HEK293 (cell line): Measurements from ENCODE around the gene ZNF274.

Experiments used
- GLI2 ChIP-seq: fragments of 450-650 bp; formaldehyde crosslinking; IDR thresholded peaks from 2 replicates; pipeline ENCODE4; 2017; ENCODE audit warnings: missing biosample characterization, missing genetic modification characterization, low read depth, borderline replicate concordance
- GLI4 ChIP-seq: fragments of 450-650 bp; formaldehyde crosslinking; IDR thresholded peaks from 2 replicates; pipeline ENCODE4 v1.5.1; 2016; ENCODE audit warnings: missing biosample characterization, missing genetic modification characterization
- HOXC10 ChIP-seq: sonication (generic); formaldehyde crosslinking; IDR thresholded peaks from 2 replicates; pipeline ENCODE4 v1.8.1; 2023; ENCODE audit warnings: mild to moderate bottlenecking, missing genetic modification reagents
- HOXD13 ChIP-seq: sonication (generic); formaldehyde crosslinking; IDR thresholded peaks from 2 replicates; pipeline ENCODE4 v1.8.0; 2022; ENCODE audit warnings: missing genetic modification reagents, borderline replicate concordance
- KLF8 ChIP-seq: fragments of 450-650 bp; formaldehyde crosslinking; IDR thresholded peaks from 2 replicates; pipeline ENCODE4 v1.5.1; 2016; ENCODE audit warnings: missing biosample characterization, missing genetic modification characterization
- KLF9 ChIP-seq: fragments of 450-650 bp; formaldehyde crosslinking; IDR thresholded peaks from 2 replicates; pipeline ENCODE4 v1.5.1; 2016; ENCODE audit warnings: missing biosample characterization, missing genetic modification characterization, low read depth
- MYNN ChIP-seq: fragments of 450-650 bp; formaldehyde crosslinking; IDR thresholded peaks from 2 replicates; pipeline ENCODE4 v1.5.1; 2016; ENCODE audit warnings: missing biosample characterization, missing genetic modification characterization, borderline replicate concordance
- OVOL3 ChIP-seq: fragments of 450-650 bp; formaldehyde crosslinking; IDR thresholded peaks from 2 replicates; pipeline ENCODE4 v1.5.1; 2016; ENCODE audit warnings: missing biosample characterization, missing genetic modification characterization
- SETDB1 ChIP-seq: IDR thresholded peaks from one replicate; pipeline ENCODE4 v1.6.1; 2017; ENCODE audit warnings: mild to moderate bottlenecking, low read length, moderate library complexity, mixed read lengths; ENCODE audit not compliant: insufficient read length
- SP3 ChIP-seq: fragments of 450-650 bp; formaldehyde crosslinking; IDR thresholded peaks from 2 replicates; pipeline ENCODE4 v1.5.1; 2016; ENCODE audit warnings: missing biosample characterization, missing genetic modification characterization
- ZBTB48 ChIP-seq: fragments of 450-650 bp; formaldehyde crosslinking; IDR thresholded peaks from 2 replicates; pipeline ENCODE4 v1.5.1; 2016; ENCODE audit warnings: missing biosample characterization, missing genetic modification characterization
- ZBTB7A ChIP-seq: fragments of 450-650 bp; formaldehyde crosslinking; IDR thresholded peaks from 2 replicates; pipeline ENCODE4 v1.5.1; 2016; ENCODE audit warnings: low read depth, missing biosample characterization, missing genetic modification characterization
- ZNF223 ChIP-seq: fragments of 450-650 bp; formaldehyde crosslinking; IDR thresholded peaks from 2 replicates; pipeline ENCODE4 v1.5.1; 2016; ENCODE audit warnings: missing biosample characterization, missing genetic modification characterization
- ZNF239 ChIP-seq: fragments of 450-650 bp; formaldehyde crosslinking; IDR thresholded peaks from 2 replicates; pipeline ENCODE4 v1.5.1; 2016; ENCODE audit warnings: missing biosample characterization, missing genetic modification characterization
- ZNF292 ChIP-seq: fragments of 450-650 bp; formaldehyde crosslinking; IDR thresholded peaks from 2 replicates; pipeline ENCODE4 v1.5.1; 2016; ENCODE audit warnings: low read depth, missing biosample characterization, missing genetic modification characterization, borderline replicate concordance
- ZNF398 ChIP-seq: fragments of 450-650 bp; formaldehyde crosslinking; IDR thresholded peaks from 2 replicates; pipeline ENCODE4 v1.5.1; 2017; ENCODE audit warnings: missing biosample characterization, missing genetic modification characterization
- ZNF404 ChIP-seq: fragments of 450-650 bp; formaldehyde crosslinking; IDR thresholded peaks from 2 replicates; pipeline ENCODE4 v1.5.1; 2017; ENCODE audit warnings: missing biosample characterization, missing genetic modification characterization
- ZNF416 ChIP-seq: fragments of 450-650 bp; formaldehyde crosslinking; IDR thresholded peaks from 2 replicates; pipeline ENCODE4 v1.5.1; 2016; ENCODE audit warnings: missing biosample characterization, missing genetic modification characterization
- ZNF473 ChIP-seq: fragments of 450-650 bp; formaldehyde crosslinking; IDR thresholded peaks from 2 replicates; pipeline ENCODE4 v1.5.1; 2017; ENCODE audit warnings: missing biosample characterization, missing genetic modification characterization
- ZNF521 ChIP-seq: fragments of 450-650 bp; formaldehyde crosslinking; IDR thresholded peaks from 2 replicates; pipeline ENCODE4 v1.5.1; 2017; ENCODE audit warnings: missing biosample characterization, mild to moderate bottlenecking, missing genetic modification characterization
- ZNF558 ChIP-seq: fragments of 450-650 bp; formaldehyde crosslinking; IDR thresholded peaks from 2 replicates; pipeline ENCODE4 v1.5.1; 2016; ENCODE audit warnings: missing biosample characterization, missing genetic modification characterization
- ZNF561 ChIP-seq: fragments of 450-650 bp; IDR thresholded peaks from 2 replicates; pipeline ENCODE4 v1.5.1; 2018; ENCODE audit warnings: missing biosample characterization, missing genetic modification characterization, borderline replicate concordance
- ZNF580 ChIP-seq: fragments of 450-650 bp; formaldehyde crosslinking; IDR thresholded peaks from 2 replicates; pipeline ENCODE4 v1.5.1; 2016; ENCODE audit warnings: missing biosample characterization, missing genetic modification characterization
- ZNF623 ChIP-seq: fragments of 450-650 bp; formaldehyde crosslinking; IDR thresholded peaks from 2 replicates; pipeline ENCODE4 v1.5.1; 2016; ENCODE audit warnings: missing biosample characterization, missing genetic modification characterization
- ZNF677 ChIP-seq: fragments of 450-650 bp; IDR thresholded peaks from 2 replicates; pipeline ENCODE4 v1.5.0; 2018; ENCODE audit warnings: missing biosample characterization, mild to moderate bottlenecking, missing genetic modification characterization, moderate library complexity
- ZNF76 ChIP-seq: fragments of 450-650 bp; formaldehyde crosslinking; IDR thresholded peaks from 2 replicates; pipeline ENCODE4; 2016; ENCODE audit warnings: low read depth, missing biosample characterization, missing genetic modification characterization, borderline replicate concordance
- ZNF768 ChIP-seq: fragments of 450-650 bp; formaldehyde crosslinking; IDR thresholded peaks from 2 replicates; pipeline ENCODE4 v1.5.1; 2018; ENCODE audit warnings: missing biosample characterization, mild to moderate bottlenecking, missing genetic modification characterization
- ZNF791 ChIP-seq: fragments of 450-650 bp; formaldehyde crosslinking; IDR thresholded peaks from 2 replicates; pipeline ENCODE4 v1.5.1; 2016; ENCODE audit warnings: missing biosample characterization, missing genetic modification characterization
- TF ChIP-seq, protein P1 (sequence below): fragments of 450-650 bp; formaldehyde crosslinking; IDR thresholded peaks from 2 replicates; pipeline ENCODE4 v1.5.1; 2016; ENCODE audit warnings: missing biosample characterization, missing genetic modification characterization
- TF ChIP-seq, protein P2 (sequence below): fragments of 450-650 bp; formaldehyde crosslinking; IDR thresholded peaks from 2 replicates; pipeline ENCODE4 v1.5.1; 2016; ENCODE audit warnings: missing biosample characterization, missing genetic modification characterization
- TF ChIP-seq, protein P3 (sequence below): fragments of 450-650 bp; formaldehyde crosslinking; IDR thresholded peaks from 2 replicates; pipeline ENCODE4 v1.5.1; 2016; ENCODE audit warnings: missing biosample characterization, missing genetic modification characterization, borderline replicate concordance
- TF ChIP-seq, protein P4 (sequence below): fragments of 450-650 bp; formaldehyde crosslinking; IDR thresholded peaks from 2 replicates; pipeline ENCODE4 v1.5.0; 2017; ENCODE audit warnings: missing biosample characterization, missing genetic modification characterization, borderline replicate concordance

Gene ZNF274

GRCh38 chr19:58228585-58229254 lies 45.9 kb downstream of the ZNF274 start, which contains the start of gene ZNF544 (continued):
- 0 out of 2 replicates have a peak, but pooled peaks have one; percentile 20 for TF ChIP-seq ZNF558 (tag by site-specific recombination)
- TF ChIP-seq ZNF521 (tag by site-specific recombination) = no peak
- TF ChIP-seq KLF9 (tag by site-specific recombination) = peak; percentile 36; the same call in 1 of the 2 replicates
- TF ChIP-seq ZNF416 = no peak
- no peak for TF ChIP-seq SETDB1
- TF ChIP-seq HOXD13 (CRISPR knock-in tag) = no peak
- no peak for TF ChIP-seq ZNF768
- TF ChIP-seq ZNF580 = peak; percentile 77; the same call in 1 of the 2 replicates
- TF ChIP-seq ZNF473 (tag by site-specific recombination) = no peak
- no peak for TF ChIP-seq ZNF677 (tag by site-specific recombination)
- peak; percentile 81; the same call in 1 of the 2 replicates for TF ChIP-seq ZNF561 (tag by site-specific recombination)
- TF ChIP-seq, protein P1, sequence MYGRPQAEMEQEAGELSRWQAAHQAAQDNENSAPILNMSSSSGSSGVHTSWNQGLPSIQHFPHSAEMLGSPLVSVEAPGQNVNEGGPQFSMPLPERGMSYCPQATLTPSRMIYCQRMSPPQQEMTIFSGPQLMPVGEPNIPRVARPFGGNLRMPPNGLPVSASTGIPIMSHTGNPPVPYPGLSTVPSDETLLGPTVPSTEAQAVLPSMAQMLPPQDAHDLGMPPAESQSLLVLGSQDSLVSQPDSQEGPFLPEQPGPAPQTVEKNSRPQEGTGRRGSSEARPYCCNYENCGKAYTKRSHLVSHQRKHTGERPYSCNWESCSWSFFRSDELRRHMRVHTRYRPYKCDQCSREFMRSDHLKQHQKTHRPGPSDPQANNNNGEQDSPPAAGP (tag by site-specific recombination) = no peak
- no peak for TF ChIP-seq GLI2 (tag by site-specific recombination)
- TF ChIP-seq, protein P2, sequence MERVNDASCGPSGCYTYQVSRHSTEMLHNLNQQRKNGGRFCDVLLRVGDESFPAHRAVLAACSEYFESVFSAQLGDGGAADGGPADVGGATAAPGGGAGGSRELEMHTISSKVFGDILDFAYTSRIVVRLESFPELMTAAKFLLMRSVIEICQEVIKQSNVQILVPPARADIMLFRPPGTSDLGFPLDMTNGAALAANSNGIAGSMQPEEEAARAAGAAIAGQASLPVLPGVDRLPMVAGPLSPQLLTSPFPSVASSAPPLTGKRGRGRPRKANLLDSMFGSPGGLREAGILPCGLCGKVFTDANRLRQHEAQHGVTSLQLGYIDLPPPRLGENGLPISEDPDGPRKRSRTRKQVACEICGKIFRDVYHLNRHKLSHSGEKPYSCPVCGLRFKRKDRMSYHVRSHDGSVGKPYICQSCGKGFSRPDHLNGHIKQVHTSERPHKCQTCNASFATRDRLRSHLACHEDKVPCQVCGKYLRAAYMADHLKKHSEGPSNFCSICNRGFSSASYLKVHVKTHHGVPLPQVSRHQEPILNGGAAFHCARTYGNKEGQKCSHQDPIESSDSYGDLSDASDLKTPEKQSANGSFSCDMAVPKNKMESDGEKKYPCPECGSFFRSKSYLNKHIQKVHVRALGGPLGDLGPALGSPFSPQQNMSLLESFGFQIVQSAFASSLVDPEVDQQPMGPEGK (tag by site-specific recombination) = peak; percentile 36; the same call in 1 of the 2 replicates
- no peak for TF ChIP-seq ZNF404 (tag by site-specific recombination)
- no peak for TF ChIP-seq GLI4
- TF ChIP-seq ZBTB48 = peak; percentile 56; the same call in 1 of the 2 replicates
- TF ChIP-seq, protein P3, sequence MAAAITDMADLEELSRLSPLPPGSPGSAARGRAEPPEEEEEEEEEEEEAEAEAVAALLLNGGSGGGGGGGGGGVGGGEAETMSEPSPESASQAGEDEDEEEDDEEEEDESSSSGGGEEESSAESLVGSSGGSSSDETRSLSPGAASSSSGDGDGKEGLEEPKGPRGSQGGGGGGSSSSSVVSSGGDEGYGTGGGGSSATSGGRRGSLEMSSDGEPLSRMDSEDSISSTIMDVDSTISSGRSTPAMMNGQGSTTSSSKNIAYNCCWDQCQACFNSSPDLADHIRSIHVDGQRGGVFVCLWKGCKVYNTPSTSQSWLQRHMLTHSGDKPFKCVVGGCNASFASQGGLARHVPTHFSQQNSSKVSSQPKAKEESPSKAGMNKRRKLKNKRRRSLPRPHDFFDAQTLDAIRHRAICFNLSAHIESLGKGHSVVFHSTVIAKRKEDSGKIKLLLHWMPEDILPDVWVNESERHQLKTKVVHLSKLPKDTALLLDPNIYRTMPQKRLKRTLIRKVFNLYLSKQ = no peak
- TF ChIP-seq ZNF76 (tag by site-specific recombination) = peak; percentile 95
- no peak for TF ChIP-seq ZNF623 (tag by site-specific recombination)
- TF ChIP-seq ZNF791 (tag by site-specific recombination) = no peak
- TF ChIP-seq, protein P4, sequence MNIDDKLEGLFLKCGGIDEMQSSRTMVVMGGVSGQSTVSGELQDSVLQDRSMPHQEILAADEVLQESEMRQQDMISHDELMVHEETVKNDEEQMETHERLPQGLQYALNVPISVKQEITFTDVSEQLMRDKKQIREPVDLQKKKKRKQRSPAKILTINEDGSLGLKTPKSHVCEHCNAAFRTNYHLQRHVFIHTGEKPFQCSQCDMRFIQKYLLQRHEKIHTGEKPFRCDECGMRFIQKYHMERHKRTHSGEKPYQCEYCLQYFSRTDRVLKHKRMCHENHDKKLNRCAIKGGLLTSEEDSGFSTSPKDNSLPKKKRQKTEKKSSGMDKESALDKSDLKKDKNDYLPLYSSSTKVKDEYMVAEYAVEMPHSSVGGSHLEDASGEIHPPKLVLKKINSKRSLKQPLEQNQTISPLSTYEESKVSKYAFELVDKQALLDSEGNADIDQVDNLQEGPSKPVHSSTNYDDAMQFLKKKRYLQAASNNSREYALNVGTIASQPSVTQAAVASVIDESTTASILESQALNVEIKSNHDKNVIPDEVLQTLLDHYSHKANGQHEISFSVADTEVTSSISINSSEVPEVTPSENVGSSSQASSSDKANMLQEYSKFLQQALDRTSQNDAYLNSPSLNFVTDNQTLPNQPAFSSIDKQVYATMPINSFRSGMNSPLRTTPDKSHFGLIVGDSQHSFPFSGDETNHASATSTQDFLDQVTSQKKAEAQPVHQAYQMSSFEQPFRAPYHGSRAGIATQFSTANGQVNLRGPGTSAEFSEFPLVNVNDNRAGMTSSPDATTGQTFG (tag by site-specific recombination) = no peak
- TF ChIP-seq ZBTB7A = no peak
- TF ChIP-seq KLF8 (tag by site-specific recombination) = peak; percentile 76
- TF ChIP-seq ZNF223 (tag by site-specific recombination) = no peak
- TF ChIP-seq ZNF398 (tag by site-specific recombination) = no peak
- TF ChIP-seq HOXC10 (CRISPR knock-in tag) = no peak; the same call in 1 of the 2 replicates
- no peak for TF ChIP-seq ZNF292 (tag by site-specific recombination)
- TF ChIP-seq ZNF239 (tag by site-specific recombination) = no peak
- TF ChIP-seq SP3 (tag by site-specific recombination) = peak; percentile 77
- peak; percentile 56; the same call in 1 of the 2 replicates for TF ChIP-seq OVOL3 (tag by site-specific recombination)
- TF ChIP-seq MYNN = no peak
